HG03175 (cell line): ENCODE data around the gene ADNP2.
"Not testable (repeated sequence)": the region's sequence is repeated elsewhere in the genome, so short reads cannot be mapped to it uniquely, and the experiment has no call there.

Source experiments
- ATAC-seq: cut with Tn5 transposase; IDR thresholded peaks from one replicate; pipeline ENCODE4 v1.9.1; 2021; ENCODE audit warnings: mild to moderate bottlenecking, moderate library complexity; ENCODE audit not compliant: unreplicated experiment

ADNP2 gene

DNA sequence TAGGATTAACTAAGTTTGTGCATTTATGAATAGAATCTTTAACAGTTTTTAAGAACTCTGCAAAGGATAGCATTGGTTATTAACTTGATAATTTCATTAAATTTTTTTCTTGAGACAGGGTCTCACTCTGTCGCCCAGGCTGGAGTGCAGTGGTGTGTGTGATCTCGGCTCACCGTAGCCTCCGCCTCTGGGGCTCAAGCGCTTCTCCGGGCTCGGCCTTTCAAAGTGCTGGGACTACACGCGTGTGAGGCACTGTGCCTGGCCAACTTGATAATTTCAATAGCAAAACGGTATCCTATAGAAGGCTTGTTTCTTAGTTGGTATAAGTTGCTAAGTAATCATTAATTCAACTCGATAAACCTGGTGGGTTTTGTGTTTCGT, 38.0 kb downstream of the ADNP2 start:
- ATAC-seq, result peak; percentile 25

- peak; percentile 89 for ATAC-seq
Measured at GRCh38 chr18:80147418-80148325, 38.6 kb downstream of the ADNP2 start.

- ATAC-seq, result no peak
Measured at GRCh38 chr18:80148326-80149199, 39.5 kb downstream of the ADNP2 start.

GRCh38 chr18:80149667-80150066, 40.6 kb downstream of the ADNP2 start:
- no peak for ATAC-seq

DNA sequence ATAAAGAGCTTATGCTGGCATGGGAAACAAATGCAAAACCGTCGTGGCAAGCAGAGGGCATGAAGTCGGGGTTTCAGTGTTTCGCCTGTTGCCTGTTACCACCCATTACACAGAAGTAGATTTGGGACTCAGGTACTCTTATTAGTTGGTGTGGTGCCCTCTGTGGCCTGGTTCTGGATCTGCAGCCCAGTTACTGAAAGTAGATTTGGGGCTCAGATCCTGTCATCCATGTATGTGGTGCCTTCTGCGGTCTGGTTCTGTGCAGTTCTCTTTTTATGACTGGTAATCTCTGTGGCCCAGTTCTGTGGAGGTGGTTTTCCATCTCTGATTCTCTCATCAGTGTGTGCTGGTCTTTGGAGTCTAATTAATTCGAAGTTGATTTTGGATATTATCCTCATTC, 45.2 kb downstream of the ADNP2 start:
- peak; percentile 92 for ATAC-seq

- ATAC-seq, result no peak
Measured at GRCh38 chr18:80157708-80158343, 48.8 kb downstream of the ADNP2 start.

GRCh38 chr18:80158365-80158764, 49.3 kb downstream of the ADNP2 start:
- no peak for ATAC-seq

- ATAC-seq, result no peak
Measured at GRCh38 chr18:80159713-80160636, 50.9 kb downstream of the ADNP2 start.

- no peak for ATAC-seq
Measured at GRCh38 chr18:80161781-80162417, 52.8 kb downstream of the ADNP2 start.

- no peak for ATAC-seq
Measured at GRCh38 chr18:80163183-80163582, 54.1 kb downstream of the ADNP2 start.

GRCh38 chr18:80164727-80165355, 55.8 kb downstream of the ADNP2 start:
- ATAC-seq, result not testable (repeated sequence)

GRCh38 chr18:80166240-80166639, 57.2 kb downstream of the ADNP2 start:
- ATAC-seq, result no peak

- ATAC-seq, result no peak
Measured at GRCh38 chr18:80166725-80167124, 57.7 kb downstream of the ADNP2 start.

DNA sequence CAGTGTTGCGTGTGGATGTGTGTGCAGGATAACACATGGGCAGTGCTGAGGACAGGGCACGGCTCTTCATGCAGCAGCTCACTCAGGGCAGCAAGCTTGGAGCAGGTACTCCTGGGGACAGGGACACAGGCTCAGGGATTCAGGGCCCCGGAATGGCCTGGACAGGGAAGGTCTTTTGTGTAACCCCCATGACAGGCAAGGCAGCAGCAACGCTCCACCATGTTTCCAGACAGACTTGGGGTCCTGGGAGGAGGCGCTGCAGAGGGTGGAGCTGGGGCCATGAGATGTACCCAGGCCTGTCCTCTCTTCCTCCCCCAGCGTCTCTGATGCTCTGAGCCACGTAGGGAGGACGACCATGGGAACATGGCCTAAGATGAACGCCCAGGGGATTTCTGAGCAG, 58.3 kb downstream of the ADNP2 start:
- no peak for ATAC-seq

DNA sequence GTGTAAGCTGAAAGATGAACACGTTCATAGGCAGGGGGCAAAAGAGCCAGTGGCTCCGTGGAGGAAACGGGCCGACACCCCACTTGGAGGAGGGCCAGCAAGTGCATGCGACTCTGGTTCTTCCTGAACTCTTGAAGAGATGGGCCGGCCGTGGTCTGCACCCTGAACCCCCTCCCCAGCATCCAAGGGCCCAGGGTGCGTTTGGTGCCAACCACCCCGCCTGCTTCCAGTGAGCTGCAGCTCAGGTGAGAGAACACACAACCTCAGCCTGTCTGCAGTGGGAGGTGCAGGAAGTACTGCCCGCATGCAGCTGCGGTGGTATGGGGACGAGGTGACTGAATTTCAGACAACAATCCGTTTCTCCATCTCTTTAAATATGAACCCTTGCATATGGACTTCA, 58.9 kb downstream of the ADNP2 start:
- ATAC-seq, result no peak

- no peak for ATAC-seq
Measured at GRCh38 chr18:80168346-80168745, 59.3 kb downstream of the ADNP2 start.

GRCh38 chr18:80168982-80169381, 59.9 kb downstream of the ADNP2 start:
- no peak for ATAC-seq

DNA sequence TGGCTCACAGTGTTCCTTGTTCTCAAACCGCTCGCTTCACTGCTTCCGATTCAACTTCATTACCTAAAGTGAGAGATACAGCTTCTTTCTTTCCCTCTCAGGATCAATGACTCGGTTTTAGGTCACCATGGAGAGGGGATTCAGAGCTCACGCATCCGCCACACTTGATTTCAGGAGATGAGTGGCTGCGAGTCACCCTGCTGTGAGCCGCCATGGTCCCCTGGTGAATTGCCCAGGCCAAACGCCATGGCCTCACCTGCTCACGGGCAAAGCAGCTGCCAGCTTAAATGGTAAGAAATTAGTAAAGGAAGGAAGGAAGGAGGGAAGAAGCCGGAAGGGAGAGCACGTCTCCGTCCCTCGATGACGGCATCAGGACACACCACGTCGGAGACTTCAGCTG, 60.5 kb downstream of the ADNP2 start:
- no peak for ATAC-seq

- ATAC-seq, result no peak
Measured at GRCh38 chr18:80170395-80171053, 61.5 kb downstream of the ADNP2 start.
